Measurements from ENCODE around the gene CBARP. TPM values are rescaled to one million over a fixed set of nuclear protein-coding genes. Genes with fewer than 3 reads are reported as not detected.

CBARP gene
- total RNA-seq, 6 donors from 2014 or later = 0.30 to 1.8 (median 1.0) TPM; not detected in 2

- Histone ChIP-seq H3K36me3 (peaks cover 22 to 79% (median 63%) of the 10 kb centered on the region in 4 donors), H3K4me1 (peaks cover 62 to 83% (median 74%) of the 10 kb centered on the region in 4 donors), H3K4me3 (peak overlapping the region in 3 of 4 donors; percentile 75 to 97 (median 89)), H3K9me3 (peaks cover 0 to 4% (median 0%) of the 10 kb centered on the region in 4 donors), H3K27me3 (no peaks in the 10 kb centered on the region), H3K27ac (peak overlapping the region; percentile 97 to 100 (median 100))
- TF ChIP-seq EP300 (IDR thresholded peaks at IDR 0.05) (no peak), POLR2A (IDR thresholded peaks at IDR 0.05) (no peak), POLR2AphosphoS5 (IDR thresholded peaks at IDR 0.05) (no peak), CTCF (IDR thresholded peaks at IDR 0.05) (no peak)
- DNase-seq = peak in 1 of 2 donors; percentile 82
- ATAC-seq (ENCODE audit: low FRiP score in 2 of 2) = no peak
- WGBS, 2 donors = 78 to 82% methylated on average over 8 to 17 of the region's 20 CpGs
Observed at GRCh38 chr19:1254530-1255185, 16.9 kb upstream of the CBARP start.

GRCh38 chr19:1254081-1254527 is 16.3 kb upstream of the CBARP start:
- WGBS, 2 donors = 76 to 88% methylated on average over 24 to 36 of the region's 37 CpGs
- peak in 1 of 2 donors; percentile 87 for DNase-seq
- H3K27ac ChIP-seq = peak overlapping the region; percentile 97 to 100 (median 100)
- H3K4me1 ChIP-seq = peaks cover 56 to 78% (median 69%) of the 10 kb centered on the region in 4 donors
- peak overlapping the region; percentile 11 to 97 (median 82) for H3K4me3 ChIP-seq
- peaks cover 22 to 78% (median 63%) of the 10 kb centered on the region in 4 donors for H3K36me3 ChIP-seq
- peak in 1 of 2 donors; percentile 12 for TF ChIP-seq POLR2AphosphoS5 (IDR thresholded peaks at IDR 0.05)
- no peak for TF ChIP-seq POLR2A (IDR thresholded peaks at IDR 0.05)
- TF ChIP-seq CTCF (IDR thresholded peaks at IDR 0.05) = no peak
- TF ChIP-seq EP300 (IDR thresholded peaks at IDR 0.05) = no peak
- no peak for ATAC-seq (ENCODE audit: low FRiP score in 2 of 2)
- no peaks in the 10 kb centered on the region for H3K27me3 ChIP-seq
- H3K9me3 ChIP-seq = peaks cover 0 to 4% (median 0%) of the 10 kb centered on the region in 4 donors

GRCh38 chr19:1253514-1254080 is 15.8 kb upstream of the CBARP start:
- Histone ChIP-seq H3K27me3 (no peaks in the 10 kb centered on the region), H3K27ac (peak overlapping the region; percentile 97 to 100 (median 100)), H3K36me3 (peaks cover 22 to 72% (median 62%) of the 10 kb centered on the region in 4 donors), H3K4me3 (peak overlapping the region; percentile 11 to 97 (median 82)), H3K9me3 (peaks cover 0 to 4% (median 0%) of the 10 kb centered on the region in 4 donors), H3K4me1 (peaks cover 51 to 73% (median 64%) of the 10 kb centered on the region in 4 donors)
- peak; percentile 78 to 88 for DNase-seq
- 33 to 41% methylated on average over 13 to 23 of the region's 23 CpGs for WGBS, 2 donors
- ATAC-seq (ENCODE audit: low FRiP score in 2 of 2) = no peak
- TF ChIP-seq CTCF (IDR thresholded peaks at IDR 0.05) = no peak
- TF ChIP-seq POLR2A (IDR thresholded peaks at IDR 0.05) = no peak
- TF ChIP-seq POLR2AphosphoS5 (IDR thresholded peaks at IDR 0.05) = peak; percentile 37 to 58
- TF ChIP-seq EP300 (IDR thresholded peaks at IDR 0.05) = peak in 1 of 4 donors; percentile 64

GRCh38 chr19:1252821-1253513 is 15.2 kb upstream of the CBARP start:
- H3K4me3 ChIP-seq = peak overlapping the region; percentile 29 to 97 (median 82)
- DNase-seq = peak; percentile 96
- no peaks in the 10 kb centered on the region for H3K27me3 ChIP-seq
- peak overlapping the region; percentile 97 to 100 (median 100) for H3K27ac ChIP-seq
- H3K9me3 ChIP-seq = peaks cover 0 to 4% (median 0%) of the 10 kb centered on the region in 4 donors
- TF ChIP-seq POLR2AphosphoS5 (IDR thresholded peaks at IDR 0.05) (peak; percentile 62 to 69), EP300 (IDR thresholded peaks at IDR 0.05) (peak in 3 of 4 donors; percentile 52 to 63 (median 58)), POLR2A (IDR thresholded peaks at IDR 0.05) (peak in 2 of 4 donors; percentile 36 to 56), CTCF (IDR thresholded peaks at IDR 0.05) (peak in 2 of 6 experiments; percentile 52 to 68)
- peak; percentile 59 to 83 for ATAC-seq (ENCODE audit: low FRiP score in 2 of 2)
- peaks cover 46 to 68% (median 59%) of the 10 kb centered on the region in 4 donors for H3K4me1 ChIP-seq
- peaks cover 22 to 66% (median 56%) of the 10 kb centered on the region in 4 donors for H3K36me3 ChIP-seq
- WGBS, 2 donors = 0% methylated on average over 2 to 3 of the region's 26 CpGs

All from upper lobe of left lung (tissue), 6 donors.